Heart right ventricle (tissue), 16 donors: Measurements from ENCODE around the gene VPS13D. TPM values are rescaled to one million over a fixed set of nuclear protein-coding genes. Genes with fewer than 3 reads are reported as not detected.

Source experiments
- ATAC-seq, 8 donors: fragments of 200-7000 bp; cut with Tn5 transposase; one replicate each; pipeline ENCODE4 v1.9.1; 2020; ENCODE audit warnings: mild to moderate bottlenecking in 8 of 8, moderate library complexity in 8 of 8, moderate number of reproducible peaks in 1 of 8
- DNase-seq, 2 donors: peaks; one replicate each; pipeline ENCODE4 v3.0.0-alpha.2; 2020
- H3K27ac ChIP-seq, 10 donors: fragments of 200-600 bp; sonication (generic) in 2 of 10; one replicate each; pipeline versions ENCODE4 v1.5.0 to v1.8.0; 2020 to 2022; ENCODE audit warnings: mild to moderate bottlenecking in 3 of 10
- H3K27me3 ChIP-seq, 7 donors: fragments of 200-600 bp; one replicate each; pipeline ENCODE4 v1.8.0; 2021 to 2022; ENCODE audit warnings: mild to moderate bottlenecking in 2 of 7
- H3K36me3 ChIP-seq, 9 donors: fragments of 200-600 bp; sonication (generic) in 1 of 9; one replicate each; pipeline versions ENCODE4 v1.5.0 to v1.8.0; 2020 to 2022; ENCODE audit warnings: mild to moderate bottlenecking in 2 of 9
- H3K4me1 ChIP-seq, 9 donors: fragments of 200-600 bp; sonication (generic) in 1 of 9; one replicate each; pipeline versions ENCODE4 v1.5.0 to v1.8.0; 2020 to 2022; ENCODE audit warnings: mild to moderate bottlenecking in 4 of 9
- H3K4me3 ChIP-seq, 10 donors: fragments of 200-600 bp; sonication (generic) in 2 of 10; one replicate each; pipeline versions ENCODE4 v1.5.0 to v1.8.0; 2020 to 2022; ENCODE audit warnings: mild to moderate bottlenecking in 7 of 10, moderate library complexity in 2 of 10
- H3K9me3 ChIP-seq, 11 donors: fragments of 200-600 bp in 10 of 11; sonication (generic) in 2 of 11; one replicate each; pipeline versions ENCODE4 v1.5.0 to v1.8.0; 2013 to 2022; ENCODE audit warnings: mild to moderate bottlenecking in 2 of 11, control low read depth in 1 of 11, moderate library complexity in 1 of 11
- WGBS, 2 donors: extraction: QIAGEN DNeasy Blood & Tissue Kit; methylation state at CpG; one replicate each; pipeline ENCODE4 v1.1.7; 2013; ENCODE audit warnings: inconsistent platforms in 1 of 2; 5-methylcytosine and 5-hydroxymethylcytosine counted together
- intact Hi-C, 10 donors: fragments of 100-400 bp; cut with DNase I; formaldehyde crosslinking; loops; one replicate each; pipeline versions ENCODE4 v1.11.1 to v1.14.2; 2022
- polyA plus RNA-seq, 2 donors: library from polyadenylated mRNA; stranded (reverse); fragments of 200-250 nt; gene quantifications; one replicate each; pipeline ENCODE4 v1.2.3, GENCODE V29; 2013
- total RNA-seq, 10 donors: library from RNA; stranded (reverse); fragmentation: NEBNext Ultra II Directional in 3 of 10; extraction: Animal tissue kit (Norgen Biotek cat#: 25700) in 3 of 10; gene quantifications; one replicate each; pipeline versions ENCODE4 v1.2.1 to v1.2.4, GENCODE V29; 2021 to 2023
- TF ChIP-seq, protein P1 (sequence below), 9 donors: fragments of 200-600 bp; sonication (generic) in 2 of 9; IDR thresholded peaks; one replicate each; pipeline versions ENCODE4 v1.5.0 to v1.8.0; 2021 to 2022; ENCODE audit warnings: antibody characterized with exemption in 9 of 9, mild to moderate bottlenecking in 5 of 9, moderate library complexity in 1 of 9
- donor health status: Arrhythmogenic right ventricular cardiomyopathy.
- donor health status: ischemic (EF 13 %, LVEDD 7.1; RV severe dilation, severe dysfunction).
- donor health status: healthy with polysubstance abuse.
- donor health status: DM: no; HTN: yes; CAD: no.
- donor health status: DM: no; HTN: no; CAD: no.
- donor health status: ischemic (EF 25% LVEDD 6.9; RV normal size, moderate dysfunction).
- donor health status: ischemic (EF 25% LVEDD 5.7; RV mildly dilated, moderate dysfunction).
- donor health status: healthy.
- donor health status: DM: yes; HTN: yes; CAD: no.
- donor health status: Ischemic cardiomyopathy.
- donor health status: ischemic (EF 35%, LVEDD 5.7; RV mildly dilated, moderate dysfunction).
- donor health status: nonischemic (EF 11% LVEDD 7.7; RV severe dilation, severe dysfunction).
- donor health status: DM: yes; HTN: yes; CAD: no.
- donor health status: PGD.
- donor health status: ischemic (EF 29% LVEDD 5.4; RV normal size, mild dysfunction).
- donor health status: nonischemic (EF 23%, LVEDD 6.1; RV moderate dilation, normal function).

The VPS13D gene
- total and polyA plus RNA-seq, 12 donors: 36.9 to 161 (median 83.3) TPM

DNA sequence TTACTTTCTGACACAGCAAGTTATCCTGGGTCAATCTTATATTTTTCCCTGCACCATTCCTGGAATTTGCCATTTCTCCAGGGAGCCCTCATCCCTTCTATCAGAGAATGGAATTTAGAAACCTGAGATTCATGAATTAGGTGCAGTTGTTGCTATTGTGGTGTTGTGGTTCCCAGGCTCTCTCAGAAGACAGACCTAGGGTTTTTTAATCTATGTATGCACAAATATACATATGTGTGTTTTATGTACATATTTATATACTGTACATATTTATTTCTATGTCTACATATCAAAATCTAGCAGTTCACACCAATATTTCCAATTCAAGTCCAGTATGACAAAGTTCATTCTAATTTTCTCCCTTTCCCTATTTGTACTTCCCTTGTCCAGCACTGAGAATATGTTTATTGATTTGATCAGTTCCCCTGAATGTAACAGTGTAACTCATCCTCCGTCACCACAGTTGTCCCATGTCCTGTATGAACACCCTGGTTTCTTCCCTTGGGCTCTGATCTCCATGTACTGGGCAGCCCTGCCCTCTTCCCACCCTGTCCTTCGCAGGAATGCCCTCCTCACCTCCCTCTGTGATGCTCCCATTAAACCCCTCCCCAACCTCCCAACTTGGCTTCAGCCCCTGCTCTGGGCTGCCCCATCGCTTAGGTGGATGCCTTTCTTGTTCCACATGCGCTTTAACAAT, 145.5 kb downstream of the VPS13D start:
- peaks cover 0 to 21% (median 2%) of the 10 kb centered on the region in 9 donors for H3K4me1 ChIP-seq
- H3K27me3 ChIP-seq: no peaks in the 10 kb centered on the region
- H3K4me3 ChIP-seq: no peak overlapping the region

DNA sequence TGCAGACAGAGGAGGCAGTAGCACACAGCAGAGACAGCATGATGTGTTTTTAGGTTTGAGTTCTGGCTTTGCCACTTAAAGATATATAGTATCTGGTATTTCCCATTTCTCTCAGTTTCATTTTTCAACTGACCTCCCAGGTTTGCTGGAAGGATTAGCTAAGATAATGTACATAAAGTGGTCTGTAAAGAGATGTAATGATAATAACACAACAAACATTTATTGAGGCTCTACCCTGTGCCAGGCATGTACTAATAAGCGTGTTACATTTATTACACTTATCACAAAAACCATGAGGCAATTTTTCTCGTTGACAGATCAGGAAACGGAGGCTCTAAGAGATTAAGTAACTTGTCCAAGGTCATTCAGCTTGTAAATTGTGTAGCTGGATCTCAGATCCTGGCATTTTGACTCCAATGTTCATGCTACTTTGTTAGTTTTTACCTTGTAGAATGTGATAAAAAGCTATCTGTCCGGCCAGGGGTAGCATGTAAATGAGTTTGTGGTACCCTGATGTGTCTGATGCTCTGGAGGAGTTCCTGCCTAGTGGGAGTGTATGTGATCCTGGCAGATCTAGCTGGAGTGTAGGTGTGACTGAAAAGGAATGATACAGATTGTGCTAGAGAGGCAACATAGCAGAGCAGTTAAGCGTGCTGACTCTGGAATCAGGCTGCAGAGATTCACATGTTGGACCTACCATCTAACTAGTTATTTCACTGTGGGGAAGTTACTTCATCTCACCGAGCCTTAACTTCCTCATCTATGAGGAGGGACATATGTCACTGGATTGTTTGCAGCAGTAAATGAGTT, 146.6 kb downstream of the VPS13D start:
- intact Hi-C loops: no loop called here
- TF ChIP-seq, protein P1, sequence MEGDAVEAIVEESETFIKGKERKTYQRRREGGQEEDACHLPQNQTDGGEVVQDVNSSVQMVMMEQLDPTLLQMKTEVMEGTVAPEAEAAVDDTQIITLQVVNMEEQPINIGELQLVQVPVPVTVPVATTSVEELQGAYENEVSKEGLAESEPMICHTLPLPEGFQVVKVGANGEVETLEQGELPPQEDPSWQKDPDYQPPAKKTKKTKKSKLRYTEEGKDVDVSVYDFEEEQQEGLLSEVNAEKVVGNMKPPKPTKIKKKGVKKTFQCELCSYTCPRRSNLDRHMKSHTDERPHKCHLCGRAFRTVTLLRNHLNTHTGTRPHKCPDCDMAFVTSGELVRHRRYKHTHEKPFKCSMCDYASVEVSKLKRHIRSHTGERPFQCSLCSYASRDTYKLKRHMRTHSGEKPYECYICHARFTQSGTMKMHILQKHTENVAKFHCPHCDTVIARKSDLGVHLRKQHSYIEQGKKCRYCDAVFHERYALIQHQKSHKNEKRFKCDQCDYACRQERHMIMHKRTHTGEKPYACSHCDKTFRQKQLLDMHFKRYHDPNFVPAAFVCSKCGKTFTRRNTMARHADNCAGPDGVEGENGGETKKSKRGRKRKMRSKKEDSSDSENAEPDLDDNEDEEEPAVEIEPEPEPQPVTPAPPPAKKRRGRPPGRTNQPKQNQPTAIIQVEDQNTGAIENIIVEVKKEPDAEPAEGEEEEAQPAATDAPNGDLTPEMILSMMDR (IDR thresholded peaks at IDR 0.05): peak in 1 of 9 donors; percentile 12
- ATAC-seq: peak in 6 of 8 donors; percentile 46 to 63 (median 58)
- Histone ChIP-seq H3K36me3 (peaks cover 0 to 97% (median 40%) of the 10 kb centered on the region in 9 donors), H3K27ac (peak overlapping the region in 1 of 10 donors; percentile 37), H3K27me3 (no peaks in the 10 kb centered on the region), H3K4me3 (no peak overlapping the region), H3K4me1 (peaks cover 0 to 30% (median 11%) of the 10 kb centered on the region in 9 donors), H3K9me3 (no peaks in the 10 kb centered on the region)
- WGBS, 2 donors: 64 to 65% methylated on average over 6 of the region's 6 CpGs
- no peak for DNase-seq

More for the DNA sequence above, 145.5 kb downstream of the VPS13D start:
- ATAC-seq (peak in 1 of 8 donors; percentile 44), DNase-seq (no peak)
- Histone ChIP-seq H3K9me3 (no peaks in the 10 kb centered on the region), H3K36me3 (peaks cover 0 to 99% (median 43%) of the 10 kb centered on the region in 9 donors), H3K27ac (no peak overlapping the region)
- 96 to 97% methylated on average over 4 of the region's 4 CpGs for WGBS, 2 donors
- intact Hi-C loops: no loop called here
- TF ChIP-seq, protein P1 (IDR thresholded peaks at IDR 0.05): no peak

DNA sequence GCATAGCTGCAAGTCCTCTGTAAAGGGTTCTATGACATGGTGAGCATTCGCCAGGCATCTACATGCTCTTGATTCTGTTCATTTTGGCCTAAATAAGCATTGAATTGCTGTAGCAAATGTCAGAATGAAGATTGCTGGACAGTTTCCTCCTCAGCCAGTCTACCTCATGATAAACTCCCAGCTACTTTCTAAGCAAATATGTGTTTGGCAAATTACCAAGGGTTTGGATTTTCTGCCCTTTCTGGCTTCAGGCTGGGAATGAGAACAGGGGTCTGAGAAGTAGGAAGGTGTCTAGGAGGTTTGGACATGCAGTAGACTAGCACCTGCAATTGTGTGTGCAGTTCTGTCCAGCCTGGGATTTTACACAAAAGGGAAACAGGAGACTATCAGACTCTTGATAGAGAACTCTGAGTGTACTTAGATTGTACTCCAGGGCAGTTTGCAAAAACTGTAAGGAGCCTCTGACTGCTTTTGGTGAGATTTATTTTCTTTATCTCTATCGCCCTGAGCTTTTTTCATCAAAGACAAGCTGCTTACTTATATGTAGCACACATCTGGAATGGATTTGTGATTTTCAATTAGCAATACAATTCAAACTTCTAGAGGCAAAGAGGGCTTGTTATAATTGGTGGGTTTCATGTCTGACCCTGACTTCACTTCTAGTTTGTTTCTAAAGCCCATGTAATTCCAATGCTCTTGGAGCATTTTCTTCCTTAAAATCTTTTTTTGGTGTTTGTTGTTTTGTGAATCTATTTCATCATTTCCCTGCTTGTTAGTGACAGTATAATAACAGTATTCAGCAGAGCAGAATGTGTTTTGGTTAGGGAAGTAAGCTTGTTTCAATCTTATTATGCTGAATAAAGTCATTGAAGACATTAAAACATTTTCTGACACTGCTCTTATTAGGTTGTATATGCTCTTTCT, 150.8 kb downstream of the VPS13D start:
- H3K4me1 ChIP-seq: peaks cover 0 to 33% (median 13%) of the 10 kb centered on the region in 9 donors
- TF ChIP-seq, protein P1 (IDR thresholded peaks at IDR 0.05): no peak
- H3K9me3 ChIP-seq: no peaks in the 10 kb centered on the region
- 88 to 89% methylated on average over 2 of the region's 2 CpGs for WGBS, 2 donors
- peaks cover 0 to 96% (median 46%) of the 10 kb centered on the region in 9 donors for H3K36me3 ChIP-seq
- DNase-seq (no peak), ATAC-seq (peak in 1 of 8 donors; percentile 43)
- H3K27me3 ChIP-seq: no peaks in the 10 kb centered on the region
- peak overlapping the region in 5 of 10 donors; percentile 10 to 79 (median 58) for H3K27ac ChIP-seq
- intact Hi-C loops: loop anchor here in 1 of 10 donors (10.0 kb wide), 1 partner anchor 56 kb away; no protein-coding TSS in a partner anchor
- H3K4me3 ChIP-seq: no peak overlapping the region
